Tibial artery (tissue), 4 donors: ENCODE results near the gene UVRAG.

Experiments
- DNase-seq, 2 donors: peaks; one replicate each; pipeline ENCODE4 v3.0.0-alpha.2; 2019
- H3K27ac ChIP-seq, 2 donors: fragments of 200-600 bp; sonication (generic) in 1 of 2; 1 replicate in 1 of 2; 2 replicates in 1 of 2; pipeline ENCODE4 v1.5.1; 2018 to 2019; ENCODE audit warnings: mild to moderate bottlenecking in 1 of 2
- H3K27me3 ChIP-seq, 2 donors: fragments of 200-600 bp; sonication (generic) in 1 of 2; one replicate each; pipeline versions ENCODE4 v1.5.1 to v1.6.0; 2016 to 2019
- H3K36me3 ChIP-seq, 3 donors: fragments of 200-600 bp; sonication (generic) in 2 of 3; one replicate each; pipeline ENCODE4 v1.5.1; 2016 to 2019; ENCODE audit warnings: mild to moderate bottlenecking in 2 of 3
- H3K4me1 ChIP-seq, 4 donors: fragments of 200-600 bp; sonication (generic) in 2 of 4; 1 replicate in 3 of 4; 2 replicates in 1 of 4; pipeline ENCODE4 v1.5.1; 2016 to 2019
- H3K4me3 ChIP-seq, 2 donors: fragments of 200-600 bp; sonication (generic) in 1 of 2; 1 replicate in 1 of 2; 2 replicates in 1 of 2; pipeline ENCODE4 v1.5.1; 2018 to 2019; ENCODE audit warnings: mild to moderate bottlenecking in 2 of 2
- H3K9me3 ChIP-seq, 3 donors: fragments of 200-600 bp; sonication (generic) in 1 of 3; one replicate each; pipeline ENCODE4 v1.5.1; 2016 to 2019
- CTCF ChIP-seq, 2 experiments: fragments of 200-600 bp in 1 of 2; fragments of 450-650 bp in 1 of 2; IDR thresholded peaks; one replicate each; pipeline ENCODE4 v1.5.1; 2017 to 2019; ENCODE audit warnings: antibody characterized with exemption in 2 of 2, mild to moderate bottlenecking in 1 of 2, moderate library complexity in 1 of 2
- intact Hi-C: fragments of 100-400 bp; cut with DNase I; formaldehyde crosslinking; loops from one replicate; pipeline ENCODE4 v1.15.0; 2023; ENCODE audit warnings: low total_unique reads

UVRAG gene

GRCh38 chr11:75905434-75905833, 90.4 kb downstream of the UVRAG start:
- no peak for DNase-seq
- Histone ChIP-seq H3K4me3 (no peak overlapping the region), H3K27me3 (no peaks in the 10 kb centered on the region), H3K4me1 (no peaks in the 10 kb centered on the region), H3K27ac (no peak overlapping the region), H3K36me3 (no peaks in the 10 kb centered on the region), H3K9me3 (no peaks in the 10 kb centered on the region)
- no peak for TF ChIP-seq CTCF (IDR thresholded peaks at IDR 0.05)
- intact Hi-C loops, result no loop called here

- Histone ChIP-seq H3K27me3 (no peaks in the 10 kb centered on the region), H3K36me3 (no peaks in the 10 kb centered on the region), H3K4me3 (no peak overlapping the region), H3K9me3 (no peaks in the 10 kb centered on the region), H3K4me1 (no peaks in the 10 kb centered on the region), H3K27ac (no peak overlapping the region)
- no peak for TF ChIP-seq CTCF (IDR thresholded peaks at IDR 0.05)
- DNase-seq, result no peak
- intact Hi-C loops, result no loop called here
Observed at GRCh38 chr11:75907906-75908527, 93.0 kb downstream of the UVRAG start.

- Histone ChIP-seq H3K27ac (no peak overlapping the region), H3K4me1 (no peaks in the 10 kb centered on the region), H3K4me3 (no peak overlapping the region), H3K9me3 (no peaks in the 10 kb centered on the region), H3K36me3 (no peaks in the 10 kb centered on the region), H3K27me3 (no peaks in the 10 kb centered on the region)
- no peak for TF ChIP-seq CTCF (IDR thresholded peaks at IDR 0.05)
- no peak for DNase-seq
- intact Hi-C loops, result no loop called here
Observed at GRCh38 chr11:75910426-75911145, 95.6 kb downstream of the UVRAG start.

GRCh38 chr11:75911459-75911858, 96.4 kb downstream of the UVRAG start:
- DNase-seq, result no peak
- no peaks in the 10 kb centered on the region for H3K9me3 ChIP-seq
- no peak for TF ChIP-seq CTCF (IDR thresholded peaks at IDR 0.05)
- H3K36me3 ChIP-seq, result no peaks in the 10 kb centered on the region
- H3K4me3 ChIP-seq, result no peak overlapping the region
- no peaks in the 10 kb centered on the region for H3K27me3 ChIP-seq
- no peaks in the 10 kb centered on the region for H3K4me1 ChIP-seq
- no peak overlapping the region for H3K27ac ChIP-seq
- intact Hi-C loops, result no loop called here

- peaks cover 0 to 6% (median under 1%) of the 10 kb centered on the region in 4 donors for H3K4me1 ChIP-seq
- no peak for DNase-seq
- H3K9me3 ChIP-seq, result no peaks in the 10 kb centered on the region
- no peak overlapping the region for H3K4me3 ChIP-seq
- H3K27me3 ChIP-seq, result no peaks in the 10 kb centered on the region
- no peak for TF ChIP-seq CTCF (IDR thresholded peaks at IDR 0.05)
- no peak overlapping the region for H3K27ac ChIP-seq
- intact Hi-C loops, result no loop called here
- no peaks in the 10 kb centered on the region for H3K36me3 ChIP-seq
Observed at GRCh38 chr11:75913984-75914383, 99.0 kb downstream of the UVRAG start.
